Smooth muscle cell (in vitro differentiated cells): ENCODE data around the gene NHSL1. TPM values are rescaled to one million over a fixed set of nuclear protein-coding genes. Genes with fewer than 3 reads are reported as not detected.

Source experiments
- DNase-seq: peaks from one replicate; lab custom pipeline; 2025; ENCODE audit not compliant: unreplicated experiment; lab: John Stamatoyannopoulos, UW
- H2AFZ ChIP-seq: fragments of 200-600 bp; sonication (generic); 2 replicates; pipeline ENCODE4 v1.6.0; 2016; ENCODE audit warnings: antibody characterized with exemption, low read depth, mild to moderate bottlenecking
- H3F3A ChIP-seq: fragments of 200-600 bp; sonication (generic); 2 replicates; pipeline ENCODE4 v1.6.0; 2017; ENCODE audit warnings: antibody characterized with exemption, low read depth
- H3K27ac ChIP-seq: fragments of 200-600 bp; sonication (generic); 2 replicates; pipeline ENCODE4 v1.5.1; 2016; ENCODE audit warnings: low read depth, mild to moderate bottlenecking
- H3K27me3 ChIP-seq: fragments of 200-600 bp; sonication (generic); 2 replicates; pipeline ENCODE4 v1.6.1; 2016; ENCODE audit warnings: low read depth, mild to moderate bottlenecking
- H3K36me3 ChIP-seq: fragments of 200-600 bp; sonication (generic); 2 replicates; pipeline ENCODE4 v1.5.1; 2016; ENCODE audit warnings: low read depth
- H3K4me1 ChIP-seq: fragments of 200-600 bp; sonication (generic); 2 replicates; pipeline ENCODE4 v1.5.1; 2016; ENCODE audit warnings: low read depth
- H3K4me2 ChIP-seq: fragments of 200-600 bp; sonication (generic); 2 replicates; pipeline ENCODE4 v1.6.0; 2016; ENCODE audit warnings: mild to moderate bottlenecking
- H3K4me3 ChIP-seq: fragments of 200-600 bp; sonication (generic); 2 replicates; pipeline ENCODE4 v1.5.1; 2016; ENCODE audit warnings: mild to moderate bottlenecking
- H3K79me2 ChIP-seq: fragments of 200-600 bp; sonication (generic); 2 replicates; pipeline ENCODE4 v1.6.0; 2016; ENCODE audit warnings: low read depth, mild to moderate bottlenecking
- H3K9ac ChIP-seq: fragments of 200-600 bp; sonication (generic); 2 replicates; pipeline ENCODE4 v1.6.0; 2016; ENCODE audit warnings: low read depth
- H3K9me3 ChIP-seq: fragments of 200-600 bp; sonication (generic); replicated peaks from 2 replicates; pipeline ENCODE4 v1.5.1; 2016; ENCODE audit warnings: low read depth
- H4K20me1 ChIP-seq: fragments of 200-600 bp; sonication (generic); 2 replicates; pipeline ENCODE4 v1.6.0; 2016; ENCODE audit warnings: low read depth
- WGBS: methylation state at CpG from one replicate; pipeline ENCODE4 v1.1.7; 2016; ENCODE audit warnings: low lambda C conversion rate; 5-methylcytosine and 5-hydroxymethylcytosine counted together
- polyA plus RNA-seq: library from polyadenylated mRNA; unstranded; fragments of >200 nt; fragmentation: Nextera tagmentation; extraction: Ambion mirVana; gene quantifications from 2 replicates; pipeline ENCODE4 v1.2.1, GENCODE V29; 2016
- total RNA-seq: library from RNA; depleted of rRNA; stranded (reverse); fragments of >200 nt; gene quantifications from 2 replicates; pipeline ENCODE4 v1.2.3, GENCODE V29; 2014
- TF ChIP-seq, protein P1 (sequence below): fragments of 200-600 bp; sonication (generic); IDR thresholded peaks from 2 replicates; pipeline ENCODE4 v1.5.1; 2017; ENCODE audit warnings: borderline replicate concordance, mild to moderate bottlenecking, antibody characterized with exemption; ENCODE audit not compliant: insufficient read depth, poor library complexity, severe bottlenecking

Gene NHSL1
- total and polyA plus RNA-seq, 2 experiments from 2014 or later, result 6.6 to 7.2 TPM

- Histone ChIP-seq H3K9ac (no peak overlapping the region), H3K79me2 (peaks cover 18% of the 10 kb centered on the region), H3K4me3 (no peak overlapping the region), H2AFZ (no peak overlapping the region), H3K27ac (no peak overlapping the region), H3K4me1 (peaks cover 10% of the 10 kb centered on the region), H4K20me1 (peaks cover 12% of the 10 kb centered on the region), H3K4me2 (no peak overlapping the region), H3K27me3 (no peaks in the 10 kb centered on the region), H3K36me3 (no peaks in the 10 kb centered on the region), H3F3A (peaks cover 3% of the 10 kb centered on the region), H3K9me3 (no peaks in the 10 kb centered on the region)
- TF ChIP-seq, protein P1, sequence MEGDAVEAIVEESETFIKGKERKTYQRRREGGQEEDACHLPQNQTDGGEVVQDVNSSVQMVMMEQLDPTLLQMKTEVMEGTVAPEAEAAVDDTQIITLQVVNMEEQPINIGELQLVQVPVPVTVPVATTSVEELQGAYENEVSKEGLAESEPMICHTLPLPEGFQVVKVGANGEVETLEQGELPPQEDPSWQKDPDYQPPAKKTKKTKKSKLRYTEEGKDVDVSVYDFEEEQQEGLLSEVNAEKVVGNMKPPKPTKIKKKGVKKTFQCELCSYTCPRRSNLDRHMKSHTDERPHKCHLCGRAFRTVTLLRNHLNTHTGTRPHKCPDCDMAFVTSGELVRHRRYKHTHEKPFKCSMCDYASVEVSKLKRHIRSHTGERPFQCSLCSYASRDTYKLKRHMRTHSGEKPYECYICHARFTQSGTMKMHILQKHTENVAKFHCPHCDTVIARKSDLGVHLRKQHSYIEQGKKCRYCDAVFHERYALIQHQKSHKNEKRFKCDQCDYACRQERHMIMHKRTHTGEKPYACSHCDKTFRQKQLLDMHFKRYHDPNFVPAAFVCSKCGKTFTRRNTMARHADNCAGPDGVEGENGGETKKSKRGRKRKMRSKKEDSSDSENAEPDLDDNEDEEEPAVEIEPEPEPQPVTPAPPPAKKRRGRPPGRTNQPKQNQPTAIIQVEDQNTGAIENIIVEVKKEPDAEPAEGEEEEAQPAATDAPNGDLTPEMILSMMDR, result no peak
- WGBS, result 22% methylated on average over 2 of the region's 2 CpGs
- no peak for DNase-seq
These were observed 34.4 kb upstream of the NHSL1 start for GRCh38 chr6:138533667-138534066.

DNA sequence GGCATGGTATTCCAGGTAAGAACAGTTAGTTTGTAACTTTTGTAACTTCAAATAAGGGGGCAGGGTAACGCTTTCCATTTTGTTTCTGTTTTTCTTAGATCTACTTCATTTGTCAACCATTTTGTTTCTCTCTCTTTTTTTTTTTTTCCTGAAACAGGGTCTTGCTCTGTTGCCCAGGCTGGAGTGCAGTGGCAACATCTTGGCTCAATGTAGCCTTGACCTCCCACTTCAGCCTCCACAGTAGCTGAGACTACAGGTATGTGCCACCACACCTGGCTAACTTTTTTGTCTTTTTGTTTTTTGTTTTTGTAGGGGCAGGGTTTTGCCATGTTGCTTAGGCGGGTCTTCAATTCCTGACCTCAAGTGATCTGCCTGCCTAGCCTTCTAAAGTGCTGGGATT is 32.1 kb upstream of the NHSL1 start:
- H3K9ac ChIP-seq, result no peak overlapping the region
- no peak for DNase-seq

DNA sequence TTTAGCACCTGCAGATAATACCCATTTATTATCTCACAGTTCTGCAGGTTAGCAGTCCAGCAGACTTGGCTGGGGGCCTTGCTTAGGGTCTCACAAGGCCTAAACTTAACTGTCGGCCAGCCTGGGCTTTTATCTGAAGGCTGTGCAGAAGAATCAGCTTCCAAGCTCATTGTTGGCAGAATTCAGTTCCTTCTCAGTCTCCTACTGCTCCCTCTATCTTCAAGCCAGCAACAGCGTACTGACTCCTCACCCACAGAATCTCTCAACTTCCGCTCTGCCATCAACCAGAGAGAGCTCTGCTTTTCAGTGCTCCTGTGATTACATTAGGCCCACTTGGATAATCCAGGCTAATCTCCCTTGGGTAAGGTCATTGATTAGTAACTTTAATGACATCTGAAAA is 30.2 kb upstream of the NHSL1 start:
- 31% methylated on average over 3 of the region's 3 CpGs for WGBS

More for the DNA sequence above, 32.1 kb upstream of the NHSL1 start:
- H3K4me2 ChIP-seq, result no peak overlapping the region
- H3K36me3 ChIP-seq, result no peaks in the 10 kb centered on the region
- no peak overlapping the region for H3K27ac ChIP-seq
- 98% methylated on average over 2 of the region's 2 CpGs for WGBS
- H4K20me1 ChIP-seq, result peaks cover 17% of the 10 kb centered on the region
- H3K9me3 ChIP-seq, result no peaks in the 10 kb centered on the region
- no peaks in the 10 kb centered on the region for H3K27me3 ChIP-seq
- no peak overlapping the region for H3K4me3 ChIP-seq
- peaks cover 10% of the 10 kb centered on the region for H3F3A ChIP-seq
- peaks cover 5% of the 10 kb centered on the region for H3K79me2 ChIP-seq
- H2AFZ ChIP-seq, result no peak overlapping the region
- peaks cover 25% of the 10 kb centered on the region for H3K4me1 ChIP-seq
- TF ChIP-seq, protein P1, result no peak

GRCh38 chr6:138528956-138529355 is 29.7 kb upstream of the NHSL1 start:
- H4K20me1 ChIP-seq, result peaks cover 17% of the 10 kb centered on the region
- DNase-seq, result no peak
- H3K27me3 ChIP-seq, result no peaks in the 10 kb centered on the region
- H3K9me3 ChIP-seq, result no peaks in the 10 kb centered on the region
- H3K4me2 ChIP-seq, result peak overlapping the region; percentile 11
- peaks cover 25% of the 10 kb centered on the region for H3K4me1 ChIP-seq
- peaks cover 10% of the 10 kb centered on the region for H3F3A ChIP-seq
- H3K36me3 ChIP-seq, result no peaks in the 10 kb centered on the region
- WGBS, result 74% methylated on average over 2 of the region's 2 CpGs
- peak overlapping the region; percentile 65 for H3K27ac ChIP-seq
- TF ChIP-seq, protein P1, result no peak
- H2AFZ ChIP-seq, result no peak overlapping the region
- H3K9ac ChIP-seq, result no peak overlapping the region
- H3K79me2 ChIP-seq, result peaks cover 8% of the 10 kb centered on the region
- H3K4me3 ChIP-seq, result no peak overlapping the region

More for the DNA sequence above, 30.2 kb upstream of the NHSL1 start:
- Histone ChIP-seq H3F3A (peaks cover 10% of the 10 kb centered on the region), H3K4me2 (peak overlapping the region; percentile 11), H2AFZ (no peak overlapping the region), H3K27me3 (no peaks in the 10 kb centered on the region), H3K9me3 (no peaks in the 10 kb centered on the region), H3K36me3 (no peaks in the 10 kb centered on the region), H4K20me1 (peaks cover 17% of the 10 kb centered on the region), H3K27ac (peak overlapping the region; percentile 3), H3K4me3 (no peak overlapping the region), H3K79me2 (peaks cover 11% of the 10 kb centered on the region), H3K4me1 (peaks cover 25% of the 10 kb centered on the region), H3K9ac (no peak overlapping the region)
- DNase-seq, result no peak
- TF ChIP-seq, protein P1, result no peak
